ENCODE measurements around the gene CCDC88C.

CCDC88C gene

GRCh38 chr14:91371990-91372375 lies 45.6 kb downstream of the CCDC88C start:
- Histone ChIP-seq H2AFZ (peak overlapping the region; percentile 77), H3K27ac (peak overlapping the region; percentile 78), H3K4me2 (ENCODE audit: low read length) (no peak overlapping the region), H3K9me3 (ENCODE audit: control insufficient read depth, low read length) (no peaks in the 10 kb centered on the region), H3K9ac (no peak overlapping the region), H3K79me2 (peaks cover 37% of the 10 kb centered on the region), H3K4me1 (peaks cover 44% of the 10 kb centered on the region), H3K27me3 (ENCODE audit: control insufficient read depth, insufficient read depth, low read length) (no peaks in the 10 kb centered on the region), H3K36me3 (ENCODE audit: control insufficient read depth, insufficient read depth, low read length) (no peaks in the 10 kb centered on the region), H3K4me3 (ENCODE audit: low read depth, low read length) (no peak overlapping the region)
- TF ChIP-seq CTCF (IDR thresholded peaks at IDR 0.05) = no peak

GRCh38 chr14:91371011-91371989 lies 46.3 kb downstream of the CCDC88C start:
- H3K9ac ChIP-seq = peak overlapping the region; percentile 9
- H3K27me3 ChIP-seq (ENCODE audit: control insufficient read depth, insufficient read depth, low read length) = no peaks in the 10 kb centered on the region
- no peak for TF ChIP-seq CTCF (IDR thresholded peaks at IDR 0.05)
- peak overlapping the region; percentile 78 for H3K27ac ChIP-seq
- no peaks in the 10 kb centered on the region for H3K36me3 ChIP-seq (ENCODE audit: control insufficient read depth, insufficient read depth, low read length)
- H3K9me3 ChIP-seq (ENCODE audit: control insufficient read depth, low read length) = no peaks in the 10 kb centered on the region
- peak overlapping the region; percentile 5 for H3K4me3 ChIP-seq (ENCODE audit: low read depth, low read length)
- peaks cover 34% of the 10 kb centered on the region for H3K79me2 ChIP-seq
- H3K4me1 ChIP-seq = peaks cover 44% of the 10 kb centered on the region
- peak overlapping the region; percentile 36 for H3K4me2 ChIP-seq (ENCODE audit: low read length)
- peak overlapping the region; percentile 77 for H2AFZ ChIP-seq

GRCh38 chr14:91369628-91370445 lies 47.8 kb downstream of the CCDC88C start:
- no peak overlapping the region for H3K9ac ChIP-seq
- peak; percentile 6 for TF ChIP-seq CTCF (IDR thresholded peaks at IDR 0.05)
- H3K27me3 ChIP-seq (ENCODE audit: control insufficient read depth, insufficient read depth, low read length) = no peaks in the 10 kb centered on the region
- H3K9me3 ChIP-seq (ENCODE audit: control insufficient read depth, low read length) = no peaks in the 10 kb centered on the region
- H3K4me3 ChIP-seq (ENCODE audit: low read depth, low read length) = no peak overlapping the region
- peaks cover 36% of the 10 kb centered on the region for H3K79me2 ChIP-seq
- peaks cover 44% of the 10 kb centered on the region for H3K4me1 ChIP-seq
- H2AFZ ChIP-seq = peak overlapping the region; percentile 77
- no peaks in the 10 kb centered on the region for H3K36me3 ChIP-seq (ENCODE audit: control insufficient read depth, insufficient read depth, low read length)
- peak overlapping the region; percentile 36 for H3K4me2 ChIP-seq (ENCODE audit: low read length)
- H3K27ac ChIP-seq = peak overlapping the region; percentile 78

GRCh38 chr14:91368776-91369416 lies 48.7 kb downstream of the CCDC88C start:
- H3K79me2 ChIP-seq = peaks cover 39% of the 10 kb centered on the region
- no peak overlapping the region for H3K4me3 ChIP-seq (ENCODE audit: low read depth, low read length)
- H3K9ac ChIP-seq = no peak overlapping the region
- H3K36me3 ChIP-seq (ENCODE audit: control insufficient read depth, insufficient read depth, low read length) = no peaks in the 10 kb centered on the region
- no peak overlapping the region for H2AFZ ChIP-seq
- H3K27ac ChIP-seq = no peak overlapping the region
- no peak overlapping the region for H3K4me2 ChIP-seq (ENCODE audit: low read length)
- no peaks in the 10 kb centered on the region for H3K27me3 ChIP-seq (ENCODE audit: control insufficient read depth, insufficient read depth, low read length)
- H3K9me3 ChIP-seq (ENCODE audit: control insufficient read depth, low read length) = no peaks in the 10 kb centered on the region
- H3K4me1 ChIP-seq = peaks cover 42% of the 10 kb centered on the region
- no peak for TF ChIP-seq CTCF (IDR thresholded peaks at IDR 0.05)

Measured in parathyroid adenoma (tissue), 2 donors.